ENCODE results near the gene TRIM67.

- TF ChIP-seq CTCF (IDR thresholded peaks at IDR 0.05; ENCODE audit: insufficient read depth, low read length, poor library complexity, severe bottlenecking) = no peak
- TF ChIP-seq EZH2phosphoT487 (conservative IDR thresholded peaks at IDR 0.05; ENCODE audit: low read length) = no peak
Observed at GRCh38 chr1:231122143-231122542, 39.7 kb upstream of the TRIM67 start.
